Measurements from ENCODE around the gene EEF2K. TPM values are rescaled to one million over a fixed set of nuclear protein-coding genes. Genes with fewer than 3 reads are reported as not detected.

Gene EEF2K
- total and polyA plus RNA-seq, 7 experiments from 2014 or later: 1.9 to 27.9 (median 19.9) TPM

DNA sequence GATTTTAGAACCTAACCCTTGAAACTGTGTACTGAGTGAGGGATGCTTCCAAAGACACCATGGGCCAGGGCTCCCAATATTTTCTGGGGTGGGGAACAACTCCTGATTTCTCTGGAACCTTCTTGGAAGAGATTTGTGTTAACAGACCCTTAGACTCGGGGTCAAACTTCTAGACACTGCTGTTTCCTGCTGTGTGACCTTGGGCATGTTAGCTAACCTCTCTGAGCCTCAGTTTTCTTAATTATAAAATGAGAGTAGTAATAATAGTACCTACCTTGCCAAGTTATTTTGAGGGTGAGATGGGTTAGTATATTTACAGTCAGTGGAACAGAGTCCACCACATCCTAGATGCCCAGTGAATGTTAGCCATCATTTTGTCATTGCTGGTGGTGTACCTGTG is 109.9 kb downstream of the EEF2K start:
- CTCF ChIA-PET: no interaction called here
- ATAC-seq (no peak), DNase-seq (peak in 1 of 9 donors; percentile 2)
- Mint-ChIP-seq H3K27me3 (no peaks in the 10 kb centered on the region), H3K4me3 (no peak overlapping the region), H3K9me3 (peaks cover 0 to 2% (median 0%) of the 10 kb centered on the region in 11 donors), H3K4me1 (peaks cover 0 to 10% (median 2%) of the 10 kb centered on the region in 7 donors), H3K27ac (peak overlapping the region in 1 of 9 donors; percentile 31), H3K36me3 (peaks cover 15 to 49% (median 20%) of the 10 kb centered on the region in 5 donors)
- POLR2A ChIA-PET: no interaction called here
- Histone ChIP-seq H3K27ac (ENCODE audit: low read depth, low read length) (no peak overlapping the region), H3K4me3 (ENCODE audit: low read length) (no peak overlapping the region), H3K9me3 (ENCODE audit: control insufficient read depth in 2 of 3, low read length in 3 of 3) (no peaks in the 10 kb centered on the region), H3K36me3 (ENCODE audit: control insufficient read depth in 2 of 3, insufficient read depth in 3 of 3, low read length in 3 of 3) (peaks cover 7 to 97% (median 12%) of the 10 kb centered on the region in 3 experiments), H3K27me3 (ENCODE audit: control insufficient read depth in 2 of 2, insufficient read depth in 2 of 2, low read length in 2 of 2) (no peaks in the 10 kb centered on the region), H3K4me1 (ENCODE audit: control insufficient read depth in 2 of 2, insufficient read depth in 2 of 2, low read length in 2 of 2) (no peaks in the 10 kb centered on the region)
- intact Hi-C loops (cut with micrococcal nuclease): no loop called here

DNA sequence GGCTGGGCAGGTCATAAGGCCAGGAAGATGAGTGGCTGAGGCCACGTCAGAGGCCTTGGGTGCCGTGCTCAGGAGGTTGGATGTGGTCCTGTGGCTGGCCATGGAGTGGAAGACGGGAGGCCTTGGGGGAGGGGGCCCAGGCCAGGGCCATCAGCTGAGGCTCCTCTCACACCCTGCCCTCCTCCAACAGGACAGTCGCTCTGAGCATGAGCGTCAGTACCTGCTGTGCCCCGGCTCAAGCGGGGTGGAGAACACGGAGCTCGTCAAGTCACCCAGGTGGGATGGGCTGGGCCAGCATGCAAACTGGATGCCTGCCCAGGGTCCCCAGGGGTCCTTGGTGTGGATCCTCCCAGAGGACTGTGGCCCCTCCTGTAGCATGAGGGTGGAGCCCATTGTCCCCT is 110.3 kb downstream of the EEF2K start:
- Mint-ChIP-seq H3K4me1 (peaks cover 0 to 14% (median 5%) of the 10 kb centered on the region in 7 donors), H3K9me3 (peaks cover 0 to 2% (median 0%) of the 10 kb centered on the region in 11 donors), H3K4me3 (peak overlapping the region in 1 of 10 donors; percentile 37), H3K36me3 (peaks cover 15 to 54% (median 24%) of the 10 kb centered on the region in 5 donors), H3K27me3 (no peaks in the 10 kb centered on the region), H3K27ac (no peak overlapping the region)
- intact Hi-C loops (cut with micrococcal nuclease): no loop called here
- peak in 1 of 9 donors; percentile 17 for DNase-seq
- Histone ChIP-seq H3K27me3 (ENCODE audit: control insufficient read depth in 2 of 2, insufficient read depth in 2 of 2, low read length in 2 of 2) (no peaks in the 10 kb centered on the region), H3K36me3 (ENCODE audit: control insufficient read depth in 2 of 3, insufficient read depth in 3 of 3, low read length in 3 of 3) (peaks cover 8 to 96% (median 12%) of the 10 kb centered on the region in 3 experiments), H3K9me3 (ENCODE audit: control insufficient read depth in 2 of 3, low read length in 3 of 3) (no peaks in the 10 kb centered on the region), H3K4me3 (ENCODE audit: low read length) (no peak overlapping the region), H3K27ac (ENCODE audit: low read depth, low read length) (no peak overlapping the region), H3K4me1 (ENCODE audit: control insufficient read depth in 2 of 2, insufficient read depth in 2 of 2, low read length in 2 of 2) (no peaks in the 10 kb centered on the region)
- CTCF ChIA-PET: no interaction called here
- no peak for ATAC-seq
- POLR2A ChIA-PET: no interaction called here

DNA sequence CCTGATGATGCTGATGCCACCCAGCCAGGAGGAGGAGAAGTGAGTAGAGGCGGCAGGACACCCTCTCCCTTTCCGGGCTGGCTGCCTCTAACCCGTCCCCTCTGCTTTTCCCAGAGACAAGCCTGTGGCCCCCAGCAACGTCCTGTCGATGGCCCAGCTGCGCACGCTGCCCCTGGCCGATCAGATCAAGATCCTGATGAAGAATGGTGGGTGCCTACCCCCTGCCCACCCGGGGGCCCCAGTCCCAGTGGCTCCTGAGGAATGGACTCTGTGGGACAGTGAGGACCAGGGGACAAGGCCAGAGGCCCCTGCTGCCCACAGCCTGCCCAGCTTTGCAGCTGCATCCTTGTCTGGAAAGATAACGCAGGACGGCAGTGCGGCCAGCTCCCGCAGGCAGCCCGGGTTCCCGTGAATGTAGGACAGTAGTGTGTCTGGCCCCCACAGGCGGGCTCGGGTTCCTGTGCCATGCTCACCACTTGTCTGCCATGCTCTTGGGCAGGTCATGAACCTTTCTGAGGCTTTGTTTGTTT is 111.0 kb downstream of the EEF2K start:
- Histone ChIP-seq H3K36me3 (ENCODE audit: control insufficient read depth in 2 of 3, insufficient read depth in 3 of 3, low read length in 3 of 3) (peaks cover 8 to 96% (median 12%) of the 10 kb centered on the region in 3 experiments), H3K4me3 (ENCODE audit: low read length) (no peak overlapping the region), H3K27ac (ENCODE audit: low read depth, low read length) (no peak overlapping the region), H3K9me3 (ENCODE audit: control insufficient read depth in 2 of 3, low read length in 3 of 3) (no peaks in the 10 kb centered on the region), H3K27me3 (ENCODE audit: control insufficient read depth in 2 of 2, insufficient read depth in 2 of 2, low read length in 2 of 2) (no peaks in the 10 kb centered on the region), H3K4me1 (ENCODE audit: control insufficient read depth in 2 of 2, insufficient read depth in 2 of 2, low read length in 2 of 2) (no peaks in the 10 kb centered on the region)
- H3K36me3 Mint-ChIP-seq: peaks cover 15 to 49% (median 20%) of the 10 kb centered on the region in 5 donors
- peak overlapping the region in 2 of 9 donors; percentile 48 to 64 for H3K27ac Mint-ChIP-seq
- H3K9me3 Mint-ChIP-seq: peaks cover 0 to 2% (median 0%) of the 10 kb centered on the region in 11 donors
- ChIA-PET CTCF (no interaction called here), POLR2A (no interaction called here)
- DNase-seq: peak in 1 of 9 donors; percentile 15
- H3K4me1 Mint-ChIP-seq: peaks cover 0 to 15% (median 6%) of the 10 kb centered on the region in 7 donors
- H3K27me3 Mint-ChIP-seq: no peaks in the 10 kb centered on the region
- ATAC-seq: no peak
- H3K4me3 Mint-ChIP-seq: no peak overlapping the region
- intact Hi-C loops (cut with micrococcal nuclease): no loop called here

DNA sequence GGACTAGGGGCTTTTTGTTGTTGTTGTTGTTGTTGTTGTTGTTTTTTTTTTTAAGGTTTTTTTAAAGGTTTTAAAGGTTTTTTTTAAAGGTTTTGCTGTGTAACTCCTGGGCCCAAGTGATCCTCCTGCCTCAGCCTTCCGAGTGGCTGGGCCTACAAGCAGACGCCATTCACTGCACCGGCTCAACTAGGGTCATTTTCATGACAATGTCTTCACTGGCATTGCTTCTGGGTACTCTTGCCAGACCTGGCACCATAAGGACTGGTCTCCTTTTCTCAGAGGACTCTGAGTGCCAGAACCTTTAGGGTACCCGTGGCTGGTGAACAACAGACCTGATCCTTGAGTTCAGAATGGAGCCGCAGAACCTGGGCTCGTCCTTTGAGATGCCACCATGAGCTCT is 111.5 kb downstream of the EEF2K start:
- intact Hi-C loops (cut with micrococcal nuclease): no loop called here
- Histone ChIP-seq H3K4me3 (ENCODE audit: low read length) (no peak overlapping the region), H3K4me1 (ENCODE audit: control insufficient read depth in 2 of 2, insufficient read depth in 2 of 2, low read length in 2 of 2) (no peaks in the 10 kb centered on the region), H3K36me3 (ENCODE audit: control insufficient read depth in 2 of 3, insufficient read depth in 3 of 3, low read length in 3 of 3) (peaks cover 8 to 96% (median 14%) of the 10 kb centered on the region in 3 experiments), H3K27me3 (ENCODE audit: control insufficient read depth in 2 of 2, insufficient read depth in 2 of 2, low read length in 2 of 2) (no peaks in the 10 kb centered on the region), H3K9me3 (ENCODE audit: control insufficient read depth in 2 of 3, low read length in 3 of 3) (no peaks in the 10 kb centered on the region), H3K27ac (ENCODE audit: low read depth, low read length) (no peak overlapping the region)
- Mint-ChIP-seq H3K9me3 (peaks cover 0 to 2% (median 0%) of the 10 kb centered on the region in 11 donors), H3K4me1 (peaks cover 0 to 15% (median 6%) of the 10 kb centered on the region in 7 donors), H3K27me3 (no peaks in the 10 kb centered on the region), H3K27ac (peak overlapping the region in 3 of 9 donors; percentile 48 to 64 (median 51)), H3K36me3 (peaks cover 15 to 48% (median 19%) of the 10 kb centered on the region in 5 donors), H3K4me3 (no peak overlapping the region)
- ATAC-seq: no peak
- no peak for DNase-seq
- POLR2A ChIA-PET: no interaction called here
- CTCF ChIA-PET: interaction anchor here (1.0 kb wide), 1 partner anchor 49 kb away, joined by 4 read pairs; no protein-coding TSS in a partner anchor

DNA sequence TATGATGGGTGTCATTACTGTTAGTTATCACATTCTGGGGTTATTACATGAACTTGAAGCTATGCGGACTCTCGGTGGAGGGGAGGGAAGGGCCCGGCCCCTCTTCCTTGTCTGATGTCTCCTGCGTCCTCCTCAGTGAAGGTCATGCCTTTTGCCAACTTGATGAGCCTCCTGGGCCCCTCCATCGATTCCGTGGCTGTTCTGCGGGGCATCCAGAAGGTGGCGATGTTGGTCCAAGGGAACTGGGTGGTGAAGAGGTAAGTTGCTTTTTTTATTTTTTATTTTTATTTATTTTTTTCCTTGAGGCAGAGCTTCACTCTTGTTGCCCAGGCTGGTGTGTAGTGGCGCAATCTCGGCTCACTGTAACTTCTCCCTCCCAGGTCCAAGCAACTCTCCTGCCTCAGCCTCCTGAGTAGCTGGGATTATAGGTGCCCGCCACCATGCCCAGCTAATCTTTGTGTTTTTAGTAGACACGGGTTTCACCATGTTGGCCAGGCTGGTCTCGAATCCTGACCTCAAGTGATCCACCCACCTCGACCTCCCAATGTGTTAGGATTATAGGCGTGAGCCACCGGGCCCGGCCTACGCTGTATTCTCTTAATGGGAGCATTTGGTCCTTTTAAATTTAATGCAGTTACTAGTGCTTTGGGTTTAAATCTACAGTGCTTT is 112.7 kb downstream of the EEF2K start:
- no peaks in the 10 kb centered on the region for H3K9me3 ChIP-seq (ENCODE audit: control insufficient read depth in 2 of 3, low read length in 3 of 3)
- Mint-ChIP-seq H3K9me3 (no peaks in the 10 kb centered on the region), H3K4me1 (peaks cover 0 to 15% (median 6%) of the 10 kb centered on the region in 7 donors), H3K27ac (peak overlapping the region in 4 of 9 donors; percentile 21 to 72 (median 59)), H3K27me3 (no peaks in the 10 kb centered on the region), H3K4me3 (no peak overlapping the region), H3K36me3 (peaks cover 13 to 44% (median 17%) of the 10 kb centered on the region in 5 donors)
- H3K27ac ChIP-seq (ENCODE audit: low read depth, low read length): no peak overlapping the region
- peak; percentile 55 for ATAC-seq
- no peak overlapping the region for H3K4me3 ChIP-seq (ENCODE audit: low read length)
- peaks cover 8 to 96% (median 20%) of the 10 kb centered on the region in 3 experiments for H3K36me3 ChIP-seq (ENCODE audit: control insufficient read depth in 2 of 3, insufficient read depth in 3 of 3, low read length in 3 of 3)
- H3K4me1 ChIP-seq (ENCODE audit: control insufficient read depth in 2 of 2, insufficient read depth in 2 of 2, low read length in 2 of 2): no peaks in the 10 kb centered on the region
- intact Hi-C loops (cut with micrococcal nuclease): no loop called here
- DNase-seq: peak; percentile 36 to 69 (median 49)
- ChIA-PET POLR2A (interaction anchor here (0.7 kb wide), 1 partner anchor 81 kb away, joined by 3 read pairs; no protein-coding TSS in a partner anchor), CTCF (interaction anchor here (0.6 to 2.0 kb wide), 4 partner anchors 18 to 1141 kb away, joined by 3 to 8 read pairs (median 3); no protein-coding TSS in a partner anchor)
- H3K27me3 ChIP-seq (ENCODE audit: control insufficient read depth in 2 of 2, insufficient read depth in 2 of 2, low read length in 2 of 2): no peaks in the 10 kb centered on the region

DNA sequence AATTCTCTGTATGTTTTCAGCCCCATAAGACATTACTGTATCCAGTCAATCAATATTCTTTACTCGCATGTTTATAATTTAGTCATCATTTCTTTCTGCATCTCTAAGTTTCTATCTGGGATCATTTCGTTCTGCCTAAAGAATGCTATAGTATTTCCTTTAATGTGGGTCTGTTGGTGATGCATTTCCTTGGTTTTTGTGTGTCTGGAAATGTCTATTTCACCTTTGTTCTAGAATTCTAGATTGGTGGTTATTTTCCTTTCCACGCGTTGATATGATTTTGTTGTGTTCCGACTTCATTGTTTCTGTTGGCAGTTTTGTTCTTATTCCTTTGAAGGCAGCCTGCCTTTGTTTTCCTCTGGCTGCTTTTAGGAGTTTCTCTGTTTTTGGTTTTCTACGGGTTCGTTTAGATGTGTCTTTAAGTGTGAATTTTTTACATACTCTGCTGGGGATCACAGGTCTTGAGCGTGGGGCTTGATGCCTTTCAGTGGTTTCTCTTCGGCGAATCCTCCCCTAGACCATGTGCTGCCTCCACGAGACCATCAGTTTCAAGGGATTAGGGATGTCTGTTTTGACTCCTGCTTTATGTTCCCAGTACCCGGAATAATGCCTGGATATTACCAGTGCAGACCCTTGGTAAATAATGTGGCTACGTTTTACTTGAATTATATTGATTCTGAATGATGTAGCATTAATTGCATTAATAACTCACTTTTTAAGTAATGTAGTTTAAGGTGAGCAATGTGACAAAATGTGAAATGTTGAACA is 114.7 kb downstream of the EEF2K start:
- H3K27me3 ChIP-seq (ENCODE audit: control insufficient read depth in 2 of 2, insufficient read depth in 2 of 2, low read length in 2 of 2): no peaks in the 10 kb centered on the region
- CTCF ChIA-PET: interaction anchor here (0.6 to 1.0 kb wide), 7 partner anchors 9 to 1470 kb away, joined by 3 to 5 read pairs (median 3); no protein-coding TSS in a partner anchor
- H3K9me3 ChIP-seq (ENCODE audit: control insufficient read depth in 2 of 3, low read length in 3 of 3): no peaks in the 10 kb centered on the region
- DNase-seq (no peak), ATAC-seq (no peak)
- Mint-ChIP-seq H3K9me3 (no peaks in the 10 kb centered on the region), H3K27ac (peak overlapping the region in 8 of 9 donors; percentile 67 to 85 (median 81)), H3K4me1 (peaks cover 0 to 15% (median 6%) of the 10 kb centered on the region in 7 donors), H3K36me3 (peaks cover 11 to 42% (median 15%) of the 10 kb centered on the region in 5 donors), H3K4me3 (no peak overlapping the region), H3K27me3 (no peaks in the 10 kb centered on the region)
- H3K4me1 ChIP-seq (ENCODE audit: control insufficient read depth in 2 of 2, insufficient read depth in 2 of 2, low read length in 2 of 2): no peaks in the 10 kb centered on the region
- H3K36me3 ChIP-seq (ENCODE audit: control insufficient read depth in 2 of 3, insufficient read depth in 3 of 3, low read length in 3 of 3): peaks cover 8 to 96% (median 24%) of the 10 kb centered on the region in 3 experiments
- no peak overlapping the region for H3K27ac ChIP-seq (ENCODE audit: low read depth, low read length)
- H3K4me3 ChIP-seq (ENCODE audit: low read length): no peak overlapping the region
- intact Hi-C loops (cut with micrococcal nuclease): loop anchor here (1.0 to 10.0 kb wide), 3 partner anchors 54 to 1132 kb away; partner anchors contain the start of gene CDR2 (in 2 of the 2)
- POLR2A ChIA-PET: interaction anchor here (0.8 to 1.0 kb wide), 3 partner anchors 8 to 54 kb away, joined by 3 read pairs; no protein-coding TSS in a partner anchor

Measured in naive thymus-derived CD4-positive, alpha-beta T cell (primary cell).